ENCODE data around the gene NELL2.

NELL2 gene

GRCh38 chr12:44588651-44589050 lies 287.5 kb downstream of the NELL2 start:
- no peak for DNase-seq

- no peak for DNase-seq
Measured at GRCh38 chr12:44584625-44585024, 291.5 kb downstream of the NELL2 start.

GRCh38 chr12:44582521-44582920 lies 293.6 kb downstream of the NELL2 start:
- no peak for DNase-seq

- no peak for DNase-seq
Measured at GRCh38 chr12:44581642-44582242, 294.4 kb downstream of the NELL2 start.

- DNase-seq, result no peak
Measured at GRCh38 chr12:44574586-44574985, 301.5 kb downstream of the NELL2 start.

- DNase-seq, result no peak
Measured at GRCh38 chr12:44573723-44574122, 302.4 kb downstream of the NELL2 start.

- no peak for DNase-seq
Measured at GRCh38 chr12:44571006-44571550, 305.0 kb downstream of the NELL2 start.

- DNase-seq, result no peak
Measured at GRCh38 chr12:44570036-44570583, 306.0 kb downstream of the NELL2 start.

GRCh38 chr12:44565163-44565562 lies 311.0 kb downstream of the NELL2 start:
- no peak for DNase-seq

GRCh38 chr12:44563486-44563885 lies 312.6 kb downstream of the NELL2 start:
- DNase-seq, result no peak

- no peak for DNase-seq
Measured at GRCh38 chr12:44558340-44559100, 317.6 kb downstream of the NELL2 start.

GRCh38 chr12:44555454-44555853 lies 320.7 kb downstream of the NELL2 start:
- DNase-seq, result no peak

GRCh38 chr12:44551631-44552030 lies 324.5 kb downstream of the NELL2 start:
- no peak for DNase-seq

- no peak for DNase-seq
Measured at GRCh38 chr12:44550377-44550776, 325.7 kb downstream of the NELL2 start.

GRCh38 chr12:44546060-44546459 lies 330.1 kb downstream of the NELL2 start:
- DNase-seq, result no peak

GRCh38 chr12:44544018-44544417 lies 332.1 kb downstream of the NELL2 start:
- DNase-seq, result no peak

GRCh38 chr12:44542716-44543115 lies 333.4 kb downstream of the NELL2 start:
- DNase-seq, result no peak

GRCh38 chr12:44537354-44537753 lies 338.8 kb downstream of the NELL2 start:
- DNase-seq, result no peak

- no peak for DNase-seq
Measured at GRCh38 chr12:44532940-44533339, 343.2 kb downstream of the NELL2 start.

- DNase-seq, result no peak
Measured at GRCh38 chr12:44531320-44531971, 344.7 kb downstream of the NELL2 start.

GRCh38 chr12:44526655-44527182 lies 349.4 kb downstream of the NELL2 start:
- DNase-seq, result no peak

GRCh38 chr12:44525806-44526654 lies 350.1 kb downstream of the NELL2 start:
- DNase-seq, result no peak
